D721Med (cell line): ENCODE data around the gene MC5R.

Experiments
- DNase-seq: peaks from one replicate; pipeline ENCODE4 v3.0.0; 2011; ENCODE audit warnings: low spot score; ENCODE audit not compliant: insufficient read length
- FAIRE-seq: peaks from 2 replicates; lab custom pipeline; 2011; peaks lifted over from hg19 to GRCh38; lab: Jason Lieb, UNC
- TF ChIP-seq, protein P1 (sequence below): IDR thresholded peaks from 2 replicates; pipeline ENCODE4 v1.5.1; 2012; ENCODE audit warnings: mild to moderate bottlenecking, control low read depth; ENCODE audit not compliant: insufficient read depth; ENCODE audit errors: missing control alignments

Gene MC5R

DNA sequence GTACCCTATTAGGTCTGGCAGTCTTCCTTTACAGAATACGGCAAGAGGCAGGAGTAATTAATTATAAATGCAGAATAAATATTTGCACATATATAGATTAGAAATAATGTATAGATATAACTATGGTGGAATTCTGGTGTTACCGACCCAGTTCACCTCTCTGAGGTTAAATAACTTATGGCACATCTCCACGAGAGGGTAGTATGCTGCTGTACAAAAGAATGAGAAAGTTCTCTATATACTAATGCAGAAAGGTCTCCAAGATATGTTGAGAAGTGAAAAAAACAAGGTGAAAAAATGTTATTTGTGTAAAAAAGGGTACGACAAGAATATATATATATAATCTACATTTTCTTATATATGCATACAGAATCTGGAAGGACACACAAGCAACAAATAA is 50.6 kb downstream of the MC5R start:
- DNase-seq (no peak), FAIRE-seq (no peak)
- TF ChIP-seq, protein P1, sequence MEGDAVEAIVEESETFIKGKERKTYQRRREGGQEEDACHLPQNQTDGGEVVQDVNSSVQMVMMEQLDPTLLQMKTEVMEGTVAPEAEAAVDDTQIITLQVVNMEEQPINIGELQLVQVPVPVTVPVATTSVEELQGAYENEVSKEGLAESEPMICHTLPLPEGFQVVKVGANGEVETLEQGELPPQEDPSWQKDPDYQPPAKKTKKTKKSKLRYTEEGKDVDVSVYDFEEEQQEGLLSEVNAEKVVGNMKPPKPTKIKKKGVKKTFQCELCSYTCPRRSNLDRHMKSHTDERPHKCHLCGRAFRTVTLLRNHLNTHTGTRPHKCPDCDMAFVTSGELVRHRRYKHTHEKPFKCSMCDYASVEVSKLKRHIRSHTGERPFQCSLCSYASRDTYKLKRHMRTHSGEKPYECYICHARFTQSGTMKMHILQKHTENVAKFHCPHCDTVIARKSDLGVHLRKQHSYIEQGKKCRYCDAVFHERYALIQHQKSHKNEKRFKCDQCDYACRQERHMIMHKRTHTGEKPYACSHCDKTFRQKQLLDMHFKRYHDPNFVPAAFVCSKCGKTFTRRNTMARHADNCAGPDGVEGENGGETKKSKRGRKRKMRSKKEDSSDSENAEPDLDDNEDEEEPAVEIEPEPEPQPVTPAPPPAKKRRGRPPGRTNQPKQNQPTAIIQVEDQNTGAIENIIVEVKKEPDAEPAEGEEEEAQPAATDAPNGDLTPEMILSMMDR = no peak
